Neural progenitor cell (in vitro differentiated cells): Measurements from ENCODE around the gene AKT1. TPM values are rescaled to one million over a fixed set of nuclear protein-coding genes. Genes with fewer than 3 reads are reported as not detected.
"Not testable (repeated sequence)": the region's sequence is repeated elsewhere in the genome, so short reads cannot be mapped to it uniquely, and the experiment has no call there.

Experiments used
- DNase-seq: peaks from one replicate; pipeline ENCODE4 v3.0.0-alpha.2; 2016; ENCODE audit warnings: low spot score
- H2AFZ ChIP-seq: fragments of 200-600 bp; sonication (generic); replicated peaks from 2 replicates; pipeline ENCODE4 v1.6.1; 2016; ENCODE audit warnings: antibody characterized with exemption
- H3F3A ChIP-seq: fragments of 200-600 bp; sonication (generic); 2 replicates; pipeline ENCODE4 v1.6.1; 2016; ENCODE audit warnings: antibody characterized with exemption, low read depth
- H3K27ac ChIP-seq: fragments of 200-600 bp; sonication (generic); 2 replicates; pipeline ENCODE4 v1.5.1; 2016; ENCODE audit warnings: mild to moderate bottlenecking
- H3K27me3 ChIP-seq: fragments of 200-600 bp; sonication (generic); 2 replicates; pipeline ENCODE4 v1.6.1; 2016; ENCODE audit warnings: mild to moderate bottlenecking, moderate library complexity
- H3K36me3 ChIP-seq: fragments of 200-600 bp; sonication (generic); 2 replicates; pipeline ENCODE4 v1.5.1; 2016
- H3K4me1 ChIP-seq: fragments of 200-600 bp; sonication (generic); 2 replicates; pipeline ENCODE4 v1.6.1; 2016; ENCODE audit warnings: mixed run types
- H3K4me2 ChIP-seq: fragments of 200-600 bp; sonication (generic); 2 replicates; pipeline ENCODE4 v1.6.1; 2016
- H3K4me3 ChIP-seq: fragments of 200-600 bp; sonication (generic); 2 replicates; pipeline ENCODE4 v1.5.1; 2016
- H3K79me2 ChIP-seq: fragments of 200-600 bp; sonication (generic); 2 replicates; pipeline ENCODE4 v1.6.1; 2016; ENCODE audit warnings: low read depth
- H3K9ac ChIP-seq: fragments of 200-600 bp; sonication (generic); 2 replicates; pipeline ENCODE4 v1.6.1; 2016
- H3K9me3 ChIP-seq: fragments of 200-600 bp; sonication (generic); 2 replicates; pipeline ENCODE4 v1.5.1; 2016; ENCODE audit warnings: low read depth
- H4K20me1 ChIP-seq: fragments of 200-600 bp; sonication (generic); 2 replicates; pipeline ENCODE4 v1.6.1; 2016; ENCODE audit warnings: low read depth
- H3K27ac Mint-ChIP-seq: 3 replicates; pipeline ENCODE4 v1.8.0; 2021; ENCODE audit warnings: mixed read lengths
- H3K27me3 Mint-ChIP-seq: 2 replicates; pipeline ENCODE4 v1.8.0; 2022; ENCODE audit warnings: low read depth, mild to moderate bottlenecking, inconsistent platforms, moderate library complexity, mixed read lengths; ENCODE audit not compliant: insufficient read depth
- H3K36me3 Mint-ChIP-seq: 3 replicates; pipeline ENCODE4 v1.8.0; 2021; ENCODE audit warnings: mixed read lengths
- H3K4me1 Mint-ChIP-seq: 3 replicates; pipeline ENCODE4 v1.8.0; 2021; ENCODE audit warnings: mixed read lengths
- H3K4me3 Mint-ChIP-seq: 3 replicates; pipeline ENCODE4 v1.8.0; 2021; ENCODE audit warnings: mild to moderate bottlenecking, moderate library complexity, mixed read lengths
- H3K9me3 Mint-ChIP-seq: 3 replicates; pipeline ENCODE4 v1.8.0; 2020; ENCODE audit warnings: mixed read lengths
- EZH2 ChIP-seq: fragments of 200-600 bp; sonication (generic); IDR thresholded peaks from 2 replicates; pipeline ENCODE4 v1.6.1; 2017; ENCODE audit warnings: antibody characterized with exemption, mild to moderate bottlenecking, moderate library complexity
- EZH2phosphoT487 ChIP-seq: fragments of 200-600 bp; sonication (generic); IDR thresholded peaks from 2 replicates; pipeline ENCODE4 v1.6.1; 2017; ENCODE audit warnings: antibody characterized with exemption
- total RNA-seq: library from RNA; depleted of rRNA; stranded (reverse); fragments of >200 nt; gene quantifications from 2 replicates; pipeline ENCODE4 v1.2.3, GENCODE V29; 2015; ENCODE audit warnings: low replicate concordance
- TF ChIP-seq, protein P1 (sequence below): fragments of 200-600 bp; sonication (generic); IDR thresholded peaks from 2 replicates; pipeline ENCODE4 v1.5.1; 2017; ENCODE audit warnings: antibody characterized with exemption, mild to moderate bottlenecking

The AKT1 gene
- total RNA-seq, 1 donor from 2014 or later, result 67.2 TPM

- Histone ChIP-seq H4K20me1 (no peaks in the 10 kb centered on the region), H3K79me2 (peaks cover 9% of the 10 kb centered on the region), H3K9me3 (no peaks in the 10 kb centered on the region), H3K4me2 (peak overlapping the region; percentile 90), H3K4me1 (peaks cover 6% of the 10 kb centered on the region), H3K4me3 (peak overlapping the region; percentile 80), H3K36me3 (no peaks in the 10 kb centered on the region), H3K27me3 (no peaks in the 10 kb centered on the region), H3K27ac (no peak overlapping the region), H3F3A (peaks cover 24% of the 10 kb centered on the region), H3K9ac (peak overlapping the region; percentile 16), H2AFZ (no peak overlapping the region)
- Mint-ChIP-seq H3K27ac (peak overlapping the region; percentile 89), H3K9me3 (no peaks in the 10 kb centered on the region), H3K4me1 (peaks cover 17% of the 10 kb centered on the region), H3K27me3 (peaks cover 2% of the 10 kb centered on the region), H3K36me3 (peaks cover 4% of the 10 kb centered on the region), H3K4me3 (peak overlapping the region; percentile 95)
- DNase-seq, result no peak
- TF ChIP-seq EZH2phosphoT487, result no peak
- no peak for TF ChIP-seq EZH2
- TF ChIP-seq, protein P1, sequence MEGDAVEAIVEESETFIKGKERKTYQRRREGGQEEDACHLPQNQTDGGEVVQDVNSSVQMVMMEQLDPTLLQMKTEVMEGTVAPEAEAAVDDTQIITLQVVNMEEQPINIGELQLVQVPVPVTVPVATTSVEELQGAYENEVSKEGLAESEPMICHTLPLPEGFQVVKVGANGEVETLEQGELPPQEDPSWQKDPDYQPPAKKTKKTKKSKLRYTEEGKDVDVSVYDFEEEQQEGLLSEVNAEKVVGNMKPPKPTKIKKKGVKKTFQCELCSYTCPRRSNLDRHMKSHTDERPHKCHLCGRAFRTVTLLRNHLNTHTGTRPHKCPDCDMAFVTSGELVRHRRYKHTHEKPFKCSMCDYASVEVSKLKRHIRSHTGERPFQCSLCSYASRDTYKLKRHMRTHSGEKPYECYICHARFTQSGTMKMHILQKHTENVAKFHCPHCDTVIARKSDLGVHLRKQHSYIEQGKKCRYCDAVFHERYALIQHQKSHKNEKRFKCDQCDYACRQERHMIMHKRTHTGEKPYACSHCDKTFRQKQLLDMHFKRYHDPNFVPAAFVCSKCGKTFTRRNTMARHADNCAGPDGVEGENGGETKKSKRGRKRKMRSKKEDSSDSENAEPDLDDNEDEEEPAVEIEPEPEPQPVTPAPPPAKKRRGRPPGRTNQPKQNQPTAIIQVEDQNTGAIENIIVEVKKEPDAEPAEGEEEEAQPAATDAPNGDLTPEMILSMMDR, result no peak
Observed at GRCh38 chr14:104816616-104816884, 21.0 kb upstream of the AKT1 start.

DNA sequence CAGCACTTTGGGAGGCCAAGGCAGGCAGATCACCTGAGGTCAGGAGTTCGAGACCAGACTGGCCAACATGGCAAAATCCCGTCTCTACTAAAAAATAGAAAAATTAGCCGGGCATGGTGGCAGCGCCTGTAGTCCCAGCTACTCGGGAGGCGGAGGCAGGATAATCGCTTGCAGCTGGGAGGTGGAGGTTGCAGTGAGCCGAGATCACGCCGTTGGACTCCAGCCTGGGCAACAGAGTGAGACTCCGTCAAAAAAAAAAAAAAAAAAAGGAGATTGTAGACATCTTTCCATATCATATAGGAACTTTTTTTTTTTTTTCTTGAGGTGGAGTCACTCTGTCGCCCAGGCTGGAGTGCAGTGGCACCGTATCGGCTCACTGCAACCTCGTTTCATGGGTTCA, 19.2 kb upstream of the AKT1 start:
- not testable (repeated sequence) for H3K36me3 ChIP-seq, H3K27me3 Mint-ChIP-seq, H3K27me3 ChIP-seq, H3K27ac ChIP-seq, H3K4me1 ChIP-seq, H3K9me3 ChIP-seq, H3K9me3 Mint-ChIP-seq, H3K27ac Mint-ChIP-seq, H3K9ac ChIP-seq, H3K36me3 Mint-ChIP-seq, H3K79me2 ChIP-seq, H2AFZ ChIP-seq, H4K20me1 ChIP-seq
- Mint-ChIP-seq H3K4me3 (peak overlapping the region; percentile 95), H3K4me1 (peaks cover 14% of the 10 kb centered on the region)
- peak overlapping the region; percentile 90 for H3K4me2 ChIP-seq
- H3F3A ChIP-seq, result peaks cover 20% of the 10 kb centered on the region
- peak; percentile 1 for DNase-seq
- H3K4me3 ChIP-seq, result peak overlapping the region; percentile 80

DNA sequence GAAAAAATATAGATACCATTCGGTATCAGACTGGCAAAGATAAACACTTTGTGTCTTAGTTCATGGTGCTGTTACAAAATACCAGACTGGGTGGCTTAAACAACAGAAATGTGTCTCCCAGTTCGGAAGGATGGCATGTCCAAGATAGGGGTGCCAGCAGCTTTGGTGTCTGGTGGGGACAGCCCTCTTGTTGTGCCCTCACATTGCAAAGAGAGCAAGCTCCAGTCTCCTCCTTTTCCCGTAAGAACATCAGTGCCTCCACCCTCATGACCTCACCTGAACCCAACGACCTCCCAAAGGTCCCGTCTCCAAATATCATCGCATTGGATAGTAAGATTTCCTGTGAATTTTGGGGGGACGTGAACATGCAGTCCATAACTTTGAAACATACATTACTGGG, 17.7 kb upstream of the AKT1 start:
- no peaks in the 10 kb centered on the region for H3K36me3 ChIP-seq
- H3K4me2 ChIP-seq, result no peak overlapping the region
- Mint-ChIP-seq H3K27me3 (peaks cover 4% of the 10 kb centered on the region), H3K4me1 (peaks cover 14% of the 10 kb centered on the region), H3K4me3 (peak overlapping the region; percentile 62), H3K9me3 (no peaks in the 10 kb centered on the region), H3K36me3 (peaks cover 3% of the 10 kb centered on the region), H3K27ac (no peak overlapping the region)
- H3K27ac ChIP-seq, result no peak overlapping the region
- no peak overlapping the region for H2AFZ ChIP-seq
- no peaks in the 10 kb centered on the region for H3K9me3 ChIP-seq
- H3F3A ChIP-seq, result peaks cover 20% of the 10 kb centered on the region
- peaks cover 9% of the 10 kb centered on the region for H3K79me2 ChIP-seq
- DNase-seq, result peak; percentile 0
- H3K27me3 ChIP-seq, result no peaks in the 10 kb centered on the region
- no peak for TF ChIP-seq EZH2phosphoT487
- TF ChIP-seq EZH2, result no peak
- TF ChIP-seq, protein P1, result no peak
- peaks cover 6% of the 10 kb centered on the region for H3K4me1 ChIP-seq
- H3K4me3 ChIP-seq, result no peak overlapping the region
- no peaks in the 10 kb centered on the region for H4K20me1 ChIP-seq
- no peak overlapping the region for H3K9ac ChIP-seq

DNA sequence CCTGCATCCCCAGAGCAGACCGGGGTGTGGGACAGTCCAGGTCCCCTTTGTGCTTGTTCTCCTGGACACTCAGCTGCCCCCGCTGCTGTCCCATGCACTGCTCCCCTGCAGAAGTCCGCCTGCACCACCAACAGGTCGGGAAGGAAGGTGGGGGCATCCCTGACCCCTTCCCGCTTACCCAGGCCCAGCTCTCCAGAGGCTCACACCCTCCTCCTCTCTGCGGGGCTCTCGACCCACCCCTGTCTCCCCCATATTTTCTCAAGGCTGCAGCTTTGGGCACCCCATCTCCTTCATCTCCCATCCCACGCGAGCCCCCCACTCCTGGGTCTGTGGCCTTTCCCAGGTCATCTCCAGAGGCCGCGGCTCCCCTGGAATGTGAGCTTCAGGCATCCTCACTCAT, 14.8 kb upstream of the AKT1 start:
- H3K9me3 Mint-ChIP-seq, result no peaks in the 10 kb centered on the region
- H3K79me2 ChIP-seq, result no peaks in the 10 kb centered on the region
- no peaks in the 10 kb centered on the region for H3K36me3 Mint-ChIP-seq
- H3K9ac ChIP-seq, result no peak overlapping the region
- H4K20me1 ChIP-seq, result no peaks in the 10 kb centered on the region
- no peak overlapping the region for H2AFZ ChIP-seq
- TF ChIP-seq EZH2, result no peak
- no peak for TF ChIP-seq EZH2phosphoT487
- TF ChIP-seq, protein P1, result no peak
- no peak overlapping the region for H3K4me3 Mint-ChIP-seq
- no peak overlapping the region for H3K27ac Mint-ChIP-seq
- no peaks in the 10 kb centered on the region for H3K9me3 ChIP-seq
- peaks cover 6% of the 10 kb centered on the region for H3K27me3 Mint-ChIP-seq
- DNase-seq, result no peak
- no peaks in the 10 kb centered on the region for H3K36me3 ChIP-seq
- no peaks in the 10 kb centered on the region for H3K4me1 ChIP-seq
- no peak overlapping the region for H3K4me2 ChIP-seq
- no peak overlapping the region for H3K27ac ChIP-seq
- no peak overlapping the region for H3K4me3 ChIP-seq
- H3F3A ChIP-seq, result peaks cover 15% of the 10 kb centered on the region
- H3K27me3 ChIP-seq, result no peaks in the 10 kb centered on the region
- peaks cover 9% of the 10 kb centered on the region for H3K4me1 Mint-ChIP-seq
